K562 (cell line): Measurements from ENCODE around the gene FBXO8. TPM values are rescaled to one million over a fixed set of nuclear protein-coding genes. Genes with fewer than 3 reads are reported as not detected.
A peak's percentile ranks its signal among the peaks of the same experiment; 100 is the strongest.

Experiments used
- ATAC-seq: fragments of 200-7000 bp; cut with Tn5 transposase; 3 replicates; pipeline ENCODE4 v1.9.1; 2020; ENCODE audit warnings: moderate library complexity
- BruUV-seq: library from RNA; stranded (reverse); fragments of 400-500 nt; replicated peaks from 2 replicates; lab custom pipeline; 2021; lab: Mats Ljungman, UMichigan
- CTCF ChIA-PET: fragments of 300-600 bp; formaldehyde crosslinking; extraction: SDS; loops from one replicate; lab custom pipeline; 2021; ENCODE audit warnings: low intra/inter-chr PET ratio; lab: Yijun Ruan, JAX
- POLR2A ChIA-PET: fragments of 300-600, 350-650 bp; sonication (Branson Sonifier 250); formaldehyde crosslinking; extraction: SDS; loops from one replicate; lab custom pipeline; 2021; ENCODE audit warnings: antibody characterized with exemption, inconsistent platforms; lab: Yijun Ruan, JAX
- DNase-seq, 4 experiments: peaks; one replicate each; pipeline versions ENCODE4 v3.0.0 to v3.0.0-alpha.2; 2011 to 2018; ENCODE audit warnings: low spot score in 3 of 4, mixed read lengths in 3 of 4; ENCODE audit errors: extremely low read depth in 1 of 4
- FAIRE-seq: peaks from 2 replicates; lab custom pipeline; 2011; peaks lifted over from hg19 to GRCh38; lab: Jason Lieb, UNC
- H2AFZ ChIP-seq: 2 replicates; pipeline ENCODE4 v1.6.0; 2011; ENCODE audit warnings: low read depth, low read length, control low read depth, inconsistent platforms
- H3K27ac ChIP-seq: fragments of 200-600 bp; 3 replicates; pipeline ENCODE4 v1.8.0; 2011; ENCODE audit warnings: low read depth, mild to moderate bottlenecking, control low read depth, inconsistent platforms, low read length, moderate library complexity, mixed read lengths; ENCODE audit errors: extremely low read depth
- H3K27me3 ChIP-seq, 2 experiments: fragments of 300-600 bp in 1 of 2; 2 replicates in 1 of 2; 3 replicates in 1 of 2; pipeline versions ENCODE4 v1.6.0 to v1.8.0; 2011; ENCODE audit warnings: inconsistent platforms in 2 of 2, low read length in 2 of 2, mild to moderate bottlenecking in 1 of 2, mixed read lengths in 1 of 2, moderate library complexity in 1 of 2; ENCODE audit not compliant: control insufficient read depth in 2 of 2, insufficient read depth in 2 of 2
- H3K36me3 ChIP-seq: fragments of 300-600 bp; 3 replicates; pipeline ENCODE4 v1.8.0; 2011; ENCODE audit warnings: mild to moderate bottlenecking, low read length, inconsistent platforms; ENCODE audit not compliant: control insufficient read depth, insufficient read depth
- H3K4me1 ChIP-seq, 2 experiments: fragments of 200-600 bp in 1 of 2; replicated peaks in 1 of 2; 2 replicates in 1 of 2; 3 replicates in 1 of 2; pipeline versions ENCODE4 v1.5.1 to v1.8.0; 2011; ENCODE audit warnings: inconsistent platforms in 2 of 2, low read length in 2 of 2, mild to moderate bottlenecking in 1 of 2, mixed read lengths in 1 of 2, moderate library complexity in 1 of 2; ENCODE audit not compliant: control insufficient read depth in 2 of 2, insufficient read depth in 2 of 2
- H3K4me2 ChIP-seq: 2 replicates; pipeline ENCODE4 v1.6.1; 2011; ENCODE audit warnings: low read length, control low read depth, inconsistent platforms, mixed read lengths; ENCODE audit not compliant: insufficient read depth
- H3K4me3 ChIP-seq: fragments of 200-600 bp; sonication (generic), shearing (Covaris generic); 2 replicates; pipeline ENCODE4 v1.5.1; 2016; ENCODE audit warnings: control low read depth, inconsistent platforms
- H3K79me2 ChIP-seq: fragments of 200-600 bp; 3 replicates; pipeline ENCODE4 v1.8.0; 2011; ENCODE audit warnings: low read length, inconsistent platforms; ENCODE audit not compliant: control insufficient read depth, insufficient read depth
- H3K9ac ChIP-seq, 2 experiments: 2 replicates each; pipeline versions ENCODE4 v1.6.0 to v1.6.1; 2011; ENCODE audit warnings: low read depth in 2 of 2, low read length in 2 of 2, control low read depth in 1 of 2, inconsistent platforms in 1 of 2, mild to moderate bottlenecking in 1 of 2, mixed read lengths in 1 of 2; ENCODE audit not compliant: insufficient read depth in 1 of 2
- H3K9me1 ChIP-seq: one replicate; pipeline ENCODE4 v1.6.0; 2011; ENCODE audit warnings: inconsistent platforms, mild to moderate bottlenecking, low read length, moderate library complexity; ENCODE audit not compliant: control insufficient read depth, insufficient read depth
- H3K9me3 ChIP-seq: replicated peaks from 2 replicates; pipeline ENCODE4 v1.5.1; 2011; ENCODE audit warnings: low read depth, low read length, inconsistent platforms; ENCODE audit not compliant: control insufficient read depth, insufficient read depth
- H4K20me1 ChIP-seq: replicated peaks from 2 replicates; pipeline ENCODE4 v1.6.1; 2011; ENCODE audit warnings: low read length, inconsistent platforms, mixed read lengths; ENCODE audit not compliant: control insufficient read depth, insufficient read depth
- ARID1B ChIP-seq: fragments of 450-650 bp; IDR thresholded peaks from 2 replicates; pipeline ENCODE4 v1.6.1; 2016; ENCODE audit warnings: antibody characterized with exemption, mild to moderate bottlenecking, inconsistent platforms
- CEBPB ChIP-seq: fragments of 450-650 bp; IDR thresholded peaks from 2 replicates; pipeline ENCODE4 v1.6.1; 2016; ENCODE audit warnings: missing genetic modification characterization, missing compliant biosample characterization
- HOMEZ ChIP-seq: fragments of 250-450 bp; sonication (Bioruptor Pico); IDR thresholded peaks from 2 replicates; pipeline ENCODE4 v1.4.0; 2020; ENCODE audit warnings: mild to moderate bottlenecking, moderate library complexity
- JUNB ChIP-seq: fragments of 450-650 bp; formaldehyde crosslinking; conservative IDR thresholded peaks from 2 replicates; pipeline ENCODE4 v1.4.0; 2020; ENCODE audit warnings: mild to moderate bottlenecking
- NFE2 ChIP-seq: IDR thresholded peaks from 2 replicates; pipeline ENCODE4 v1.6.1; 2014; ENCODE audit warnings: antibody characterized with exemption, low read depth
- NFE2L1 ChIP-seq: fragments of 450-650 bp; IDR thresholded peaks from 2 replicates; pipeline ENCODE4 v1.6.1; 2016; ENCODE audit warnings: missing genetic modification characterization, low read depth, mild to moderate bottlenecking, missing compliant biosample characterization, moderate library complexity, borderline replicate concordance
- PURB ChIP-seq: sonication (generic); formaldehyde crosslinking; IDR thresholded peaks from 2 replicates; pipeline ENCODE4 v1.9.0; 2021; ENCODE audit warnings: low read depth, mild to moderate bottlenecking, missing genetic modification reagents
- SPI1 ChIP-seq: IDR thresholded peaks from 2 replicates; pipeline ENCODE4 v1.6.1; 2011; ENCODE audit warnings: low read depth, low read length, control low read depth, borderline replicate concordance
- TCF7L2 ChIP-seq: fragments of 150-350 bp; IDR thresholded peaks from 2 replicates; pipeline ENCODE4 v1.6.1; 2016; ENCODE audit warnings: low read depth, mild to moderate bottlenecking, low read length, moderate library complexity
- THRA ChIP-seq: fragments of 450-650 bp; IDR thresholded peaks from 2 replicates; pipeline ENCODE4 v1.6.1; 2017; ENCODE audit warnings: mild to moderate bottlenecking, moderate library complexity
- ZNF316 ChIP-seq: fragments of 450-650 bp; IDR thresholded peaks from 2 replicates; pipeline ENCODE4 v1.6.1; 2016
- WGBS: fragments of 100-300 bp; shearing (Covaris generic); methylation state at CpG from one replicate; pipeline ENCODE4 v1.1.6; 2016; ENCODE audit warnings: low coverage, mixed read lengths; ENCODE audit not compliant: insufficient coverage; ENCODE audit errors: missing lambda C conversion rate; 5-methylcytosine and 5-hydroxymethylcytosine counted together
- in situ Hi-C: fragments of 300-500 bp; cut with MboI; formaldehyde crosslinking; loops from 4 replicates; pipeline ENCODE4 v1.15.0; 2018; ENCODE audit warnings: inconsistent platforms, mixed read lengths
- intact Hi-C: fragments of 100-400 bp; cut with micrococcal nuclease; formaldehyde crosslinking; loops from 2 replicates; pipeline ENCODE4 v1.14.2; 2022
- polyA plus RNA-seq, 8 experiments: library from polyadenylated mRNA; depleted of rRNA in 4 of 8; stranded (reverse) in 5 of 8; unstranded in 3 of 8; fragments of >200 nt; fragmentation: Nextera tagmentation in 2 of 8; fragmentation: Illumina TruSeq in 1 of 8; extraction: Ambion mirVana in 2 of 8; extraction: Trizol in 1 of 8; gene quantifications; 2 replicates each; pipeline versions ENCODE4 v1.2.1 to v1.2.3, GENCODE V29; 2011 to 2014; ENCODE audit warnings: inconsistent platforms in 1 of 8, missing spikeins in 1 of 8
- total RNA-seq, 7 experiments: library from RNA; depleted of rRNA in 6 of 7; stranded (reverse); fragments of >200 nt in 6 of 7; fragmentation: Illumina TruSeq in 2 of 7; extraction: Trizol in 2 of 7; gene quantifications; 2 replicates each; pipeline versions ENCODE4 v1.2.1 to v1.2.3, GENCODE V29; 2011 to 2021; ENCODE audit warnings: low replicate concordance in 1 of 7
- TF ChIP-seq, protein P1 (sequence below), 2 experiments: IDR thresholded peaks; 2 replicates each; pipeline ENCODE4 v1.6.1; 2012; ENCODE audit warnings: improper control_type of control experiment in 2 of 2, low read depth in 2 of 2, low read length in 2 of 2, borderline replicate concordance in 1 of 2

Gene FBXO8
- total and polyA plus RNA-seq, 9 of the 15 experiments (the other 6 are each of a cell fraction or from before 2014, with no cell fraction given), result 12.9 to 27.1 (median 14.8) TPM

DNA sequence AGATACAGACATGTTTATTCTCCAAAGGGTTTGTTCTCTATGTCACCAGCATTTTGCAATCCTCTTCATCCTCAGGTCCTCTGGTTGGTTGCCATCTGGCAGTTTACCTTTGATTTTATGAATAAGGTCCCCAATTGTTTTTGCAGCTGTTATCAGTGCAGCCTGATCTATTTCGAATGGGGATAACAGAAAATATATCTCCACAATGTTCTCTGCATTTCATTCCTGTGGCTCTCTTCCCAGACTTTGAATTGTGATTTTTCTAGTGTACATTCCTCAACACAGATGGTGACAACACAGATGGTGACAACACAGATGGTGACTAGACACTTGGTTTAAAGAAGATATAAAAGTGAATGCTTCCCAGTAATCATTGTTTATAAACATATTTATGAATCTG lies 74.1 kb downstream of the FBXO8 start (continued):
- no peak for TF ChIP-seq PURB (CRISPR knock-in tag)
- no peak for TF ChIP-seq ARID1B
- TF ChIP-seq TCF7L2, result no peak
- no peak for TF ChIP-seq NFE2L1 (tag)

DNA sequence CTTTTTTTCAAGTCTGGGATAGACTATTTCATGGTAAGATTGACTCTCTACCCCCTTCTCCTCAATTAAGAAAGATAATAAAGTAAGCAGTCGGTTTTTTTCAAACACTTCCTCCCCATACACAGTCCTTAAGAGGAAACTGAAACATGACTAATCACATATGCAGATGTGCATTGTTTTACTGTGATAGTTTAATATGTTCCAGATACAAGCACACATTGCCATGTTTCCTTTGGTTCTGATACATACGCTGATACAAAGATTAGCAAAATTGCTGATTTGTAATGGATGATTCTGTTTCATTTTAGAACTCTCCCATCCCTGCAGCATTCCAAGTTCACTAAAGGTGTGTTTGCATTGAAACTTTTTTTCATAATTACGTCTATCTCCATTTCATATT lies 76.1 kb downstream of the FBXO8 start:
- no peak for DNase-seq
- Histone ChIP-seq H2AFZ (peak overlapping the region; percentile 22; the same call in 1 of the 2 replicates), H3K36me3 (no peaks in the 10 kb centered on the region), H3K4me3 (no peak overlapping the region), H3K9me3 (no peaks in the 10 kb centered on the region), H4K20me1 (no peaks in the 10 kb centered on the region), H3K9me1 (no peaks in the 10 kb centered on the region), H3K4me1 (no peaks in the 10 kb centered on the region), H3K79me2 (no peaks in the 10 kb centered on the region), H3K27me3 (no peaks in the 10 kb centered on the region), H3K4me2 (no peak overlapping the region), H3K27ac (no peak overlapping the region), H3K9ac (no peak overlapping the region)
- 33% methylated on average over 3 of the region's 3 CpGs for WGBS
- TF ChIP-seq CEBPB (tag), result peak; percentile 67
- TF ChIP-seq, protein P1, sequence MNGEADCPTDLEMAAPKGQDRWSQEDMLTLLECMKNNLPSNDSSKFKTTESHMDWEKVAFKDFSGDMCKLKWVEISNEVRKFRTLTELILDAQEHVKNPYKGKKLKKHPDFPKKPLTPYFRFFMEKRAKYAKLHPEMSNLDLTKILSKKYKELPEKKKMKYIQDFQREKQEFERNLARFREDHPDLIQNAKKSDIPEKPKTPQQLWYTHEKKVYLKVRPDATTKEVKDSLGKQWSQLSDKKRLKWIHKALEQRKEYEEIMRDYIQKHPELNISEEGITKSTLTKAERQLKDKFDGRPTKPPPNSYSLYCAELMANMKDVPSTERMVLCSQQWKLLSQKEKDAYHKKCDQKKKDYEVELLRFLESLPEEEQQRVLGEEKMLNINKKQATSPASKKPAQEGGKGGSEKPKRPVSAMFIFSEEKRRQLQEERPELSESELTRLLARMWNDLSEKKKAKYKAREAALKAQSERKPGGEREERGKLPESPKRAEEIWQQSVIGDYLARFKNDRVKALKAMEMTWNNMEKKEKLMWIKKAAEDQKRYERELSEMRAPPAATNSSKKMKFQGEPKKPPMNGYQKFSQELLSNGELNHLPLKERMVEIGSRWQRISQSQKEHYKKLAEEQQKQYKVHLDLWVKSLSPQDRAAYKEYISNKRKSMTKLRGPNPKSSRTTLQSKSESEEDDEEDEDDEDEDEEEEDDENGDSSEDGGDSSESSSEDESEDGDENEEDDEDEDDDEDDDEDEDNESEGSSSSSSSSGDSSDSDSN (IDR thresholded peaks at IDR 0.05; ENCODE audit: borderline replicate concordance in 1 of 2, low read depth in 2 of 2, low read length in 2 of 2), result no peak
- peak; percentile 7; the same call in 1 of the 2 replicates for TF ChIP-seq NFE2
- TF ChIP-seq SPI1, result peak; percentile 33; the same call in 1 of the 2 replicates
- TF ChIP-seq JUNB (CRISPR knock-in tag), result no peak
- no peak for TF ChIP-seq THRA
- no peak for TF ChIP-seq HOMEZ
- TF ChIP-seq ZNF316, result peak; percentile 22; the same call in 1 of the 2 replicates
- ATAC-seq, result no peak
- ChIA-PET CTCF (no interaction called here), POLR2A (no interaction called here)
- in situ Hi-C loops (no loop called here), intact Hi-C loops (no loop called here)
- FAIRE-seq, result no peak
- BruUV-seq, result no TSS peak
